ENCODE measurements around the gene PDPR. TPM values are rescaled to one million over a fixed set of nuclear protein-coding genes. Genes with fewer than 3 reads are reported as not detected.
A peak's percentile ranks its signal among the peaks of the same experiment; 100 is the strongest.
"Not testable (repeated sequence)": the region's sequence is repeated elsewhere in the genome, so short reads cannot be mapped to it uniquely, and the experiment has no call there.

PDPR gene
- total and polyA plus RNA-seq, 2 of the 4 experiments (the other 2 are of a cell fraction): 12.2 to 19.4 TPM

GRCh38 chr16:70173916-70174315 is 59.8 kb downstream of the PDPR start:
- H4K8ac ChIP-seq (ENCODE audit: low read depth in 2 of 2, low read length in 2 of 2); H4K20me1 ChIP-seq (ENCODE audit: insufficient read depth, low read length); H2BK20ac ChIP-seq (ENCODE audit: low read depth, low read length); H4K91ac ChIP-seq (ENCODE audit: insufficient read depth, low read depth, low read length); H3K56ac ChIP-seq (ENCODE audit: extremely low read depth, insufficient read depth, low read length); DNase-seq; intact Hi-C loops (cut with micrococcal nuclease); H3K4ac ChIP-seq (ENCODE audit: low read depth, low read length); H3K9me3 ChIP-seq (ENCODE audit: control insufficient read depth, insufficient read depth, low read length); H2AK9ac ChIP-seq (replicated peaks; ENCODE audit: low read depth, low read length, poor library complexity); H3K27me3 ChIP-seq (ENCODE audit: control insufficient read depth, insufficient read depth, low read length); H3K4me1 ChIP-seq (ENCODE audit: control insufficient read depth, insufficient read depth, low read length); BruUV-seq (replicated peaks); H4K5ac ChIP-seq (ENCODE audit: low read depth, low read length); H2AFZ ChIP-seq (replicated peaks; ENCODE audit: low read length, poor library complexity); H3K36me3 ChIP-seq (ENCODE audit: control insufficient read depth, insufficient read depth, low read length); H2BK15ac ChIP-seq (ENCODE audit: low read depth, low read length); H2BK5ac ChIP-seq (ENCODE audit: low read depth, low read length, poor library complexity, severe bottlenecking); H3K14ac ChIP-seq (replicated peaks; ENCODE audit: low read depth, low read length); H3K9ac ChIP-seq (ENCODE audit: low read depth, low read length); H2BK120ac ChIP-seq (ENCODE audit: low read depth, low read length); H3K18ac ChIP-seq (ENCODE audit: low read depth, low read length); H3K23ac ChIP-seq (ENCODE audit: low read depth, low read length); POLR2A ChIA-PET (ENCODE audit: unreplicated experiment); H2AK5ac ChIP-seq (ENCODE audit: low read depth, low read length); H3K4me2 ChIP-seq (ENCODE audit: low read depth, low read length); dilution Hi-C loops (cut with HindIII; ENCODE audit: low sequenced_read_pairs, unreplicated experiment); CTCF ChIA-PET; H3K79me1 ChIP-seq (ENCODE audit: low read depth in 1 of 2, low read length in 2 of 2); in situ Hi-C loops (cut with MboI; ENCODE audit: low sequenced_read_pairs); H3K4me3 ChIP-seq (ENCODE audit: insufficient read depth, low read depth, low read length); H3K9me1 ChIP-seq (ENCODE audit: insufficient read depth, low read length); H3K27ac ChIP-seq (ENCODE audit: insufficient read depth, low read length): not testable (repeated sequence)
- WGBS, 2 experiments (ENCODE audit: extremely low coverage in 2 of 2, insufficient read length in 1 of 2): no CpG with 5 or more reads among the region's 15 CpGs
- peak; percentile 84 for ATAC-seq (ENCODE audit: low read depth)

GRCh38 chr16:70174387-70174932 is 60.3 kb downstream of the PDPR start:
- H3K4me2 ChIP-seq (ENCODE audit: low read depth, low read length); H2AFZ ChIP-seq (replicated peaks; ENCODE audit: low read length, poor library complexity); H3K4me3 ChIP-seq (ENCODE audit: insufficient read depth, low read depth, low read length); H3K9me1 ChIP-seq (ENCODE audit: insufficient read depth, low read length); intact Hi-C loops (cut with micrococcal nuclease); H3K4ac ChIP-seq (ENCODE audit: low read depth, low read length); POLR2A ChIA-PET (ENCODE audit: unreplicated experiment); H2BK15ac ChIP-seq (ENCODE audit: low read depth, low read length); H4K8ac ChIP-seq (ENCODE audit: low read depth in 2 of 2, low read length in 2 of 2); CTCF ChIA-PET; in situ Hi-C loops (cut with MboI; ENCODE audit: low sequenced_read_pairs); dilution Hi-C loops (cut with HindIII; ENCODE audit: low sequenced_read_pairs, unreplicated experiment); H3K27ac ChIP-seq (ENCODE audit: insufficient read depth, low read length); H3K36me3 ChIP-seq (ENCODE audit: control insufficient read depth, insufficient read depth, low read length); H3K27me3 ChIP-seq (ENCODE audit: control insufficient read depth, insufficient read depth, low read length); H2AK9ac ChIP-seq (replicated peaks; ENCODE audit: low read depth, low read length, poor library complexity); H2BK20ac ChIP-seq (ENCODE audit: low read depth, low read length); H2AK5ac ChIP-seq (ENCODE audit: low read depth, low read length); H4K5ac ChIP-seq (ENCODE audit: low read depth, low read length); H3K9me3 ChIP-seq (ENCODE audit: control insufficient read depth, insufficient read depth, low read length); H3K14ac ChIP-seq (replicated peaks; ENCODE audit: low read depth, low read length); H3K4me1 ChIP-seq (ENCODE audit: control insufficient read depth, insufficient read depth, low read length); H3K18ac ChIP-seq (ENCODE audit: low read depth, low read length); H3K56ac ChIP-seq (ENCODE audit: extremely low read depth, insufficient read depth, low read length); H2BK120ac ChIP-seq (ENCODE audit: low read depth, low read length); BruUV-seq (replicated peaks); H3K23ac ChIP-seq (ENCODE audit: low read depth, low read length); H4K20me1 ChIP-seq (ENCODE audit: insufficient read depth, low read length); H4K91ac ChIP-seq (ENCODE audit: insufficient read depth, low read depth, low read length); DNase-seq; H3K79me1 ChIP-seq (ENCODE audit: low read depth in 1 of 2, low read length in 2 of 2); H3K9ac ChIP-seq (ENCODE audit: low read depth, low read length); H2BK5ac ChIP-seq (ENCODE audit: low read depth, low read length, poor library complexity, severe bottlenecking): not testable (repeated sequence)
- WGBS, 2 experiments (ENCODE audit: extremely low coverage in 2 of 2, insufficient read length in 1 of 2): no CpG with 5 or more reads among the region's 21 CpGs
- ATAC-seq (ENCODE audit: low read depth): peak; percentile 25
